Karpas-422 (cell line): ENCODE results near the gene ZSCAN22. TPM values are rescaled to one million over a fixed set of nuclear protein-coding genes. Genes with fewer than 3 reads are reported as not detected.
A peak's percentile ranks its signal among the peaks of the same experiment; 100 is the strongest.

Experiments
- DNase-seq: peaks from one replicate; pipeline ENCODE4 v3.0.0-alpha.2; 2015
- H2AFZ ChIP-seq: fragments of 200-600 bp; sonication (generic); 2 replicates; pipeline ENCODE4 v1.6.1; 2014; ENCODE audit warnings: antibody characterized with exemption, low read length, mixed read lengths
- H3K27ac ChIP-seq: fragments of 200-600 bp; sonication (generic); 2 replicates; pipeline ENCODE4 v1.5.1; 2014; ENCODE audit warnings: mild to moderate bottlenecking, low read length, moderate library complexity
- H3K27me3 ChIP-seq: fragments of 200-600 bp; sonication (generic); 2 replicates; pipeline ENCODE4 v1.6.1; 2014; ENCODE audit warnings: low read length, mixed read lengths
- H3K36me3 ChIP-seq: fragments of 200-600 bp; sonication (generic); 2 replicates; pipeline ENCODE4 v1.6.1; 2014; ENCODE audit warnings: low read length, mixed read lengths; ENCODE audit not compliant: insufficient read depth
- H3K4me1 ChIP-seq: fragments of 200-600 bp; sonication (generic); 2 replicates; pipeline ENCODE4 v1.6.1; 2014; ENCODE audit warnings: mild to moderate bottlenecking, low read length, mixed read lengths
- H3K4me2 ChIP-seq: fragments of 200-600 bp; sonication (generic); 2 replicates; pipeline ENCODE4 v1.6.1; 2014; ENCODE audit warnings: low read length, low read depth, mild to moderate bottlenecking; ENCODE audit not compliant: poor library complexity, severe bottlenecking
- H3K4me3 ChIP-seq: fragments of 200-600 bp; sonication (generic); 2 replicates; pipeline ENCODE4 v1.5.1; 2014; ENCODE audit warnings: mild to moderate bottlenecking, antibody characterized with exemption, low read length, mixed read lengths
- H3K79me2 ChIP-seq: fragments of 200-600 bp; sonication (generic); 2 replicates; pipeline ENCODE4 v1.6.1; 2014; ENCODE audit warnings: mild to moderate bottlenecking, low read length, mixed read lengths
- H3K9ac ChIP-seq: fragments of 200-600 bp; sonication (generic); 2 replicates; pipeline ENCODE4 v1.6.0; 2014; ENCODE audit warnings: low read length
- H3K9me2 ChIP-seq: fragments of 200-600 bp; sonication (generic), shearing (Covaris generic); replicated peaks from 2 replicates; pipeline ENCODE4 v1.6.0; 2014; ENCODE audit warnings: mild to moderate bottlenecking, low read length, moderate library complexity; ENCODE audit not compliant: insufficient read depth
- H3K9me3 ChIP-seq: fragments of 300-700, 200-600 bp; sonication (generic); 2 replicates; pipeline ENCODE4 v1.6.1; 2014; ENCODE audit warnings: low read length, mixed read lengths
- H4K20me1 ChIP-seq: fragments of 200-600 bp; sonication (generic); 2 replicates; pipeline ENCODE4 v1.6.1; 2014; ENCODE audit warnings: mild to moderate bottlenecking, antibody characterized with exemption, low read length, low read depth; ENCODE audit not compliant: insufficient read depth
- total RNA-seq: library from RNA; depleted of rRNA; stranded (reverse); fragments of >200 nt; shearing (Covaris generic); gene quantifications from 2 replicates; pipeline ENCODE4 v1.2.3, GENCODE V29; 2014; ENCODE audit warnings: low replicate concordance

The ZSCAN22 gene
- total RNA-seq, 1 experiment from 2014 or later = 5.3 TPM

GRCh38 chr19:58326501-58326913, 287 bp upstream of the ZSCAN22 start:
- Histone ChIP-seq H3K9me2 (no peaks in the 10 kb centered on the region), H3K4me2 (peak overlapping the region; percentile 76), H3K4me1 (peaks cover 25% of the 10 kb centered on the region), H3K27ac (no peak overlapping the region), H3K36me3 (no peaks in the 10 kb centered on the region), H3K79me2 (peaks cover 85% of the 10 kb centered on the region), H3K9me3 (no peaks in the 10 kb centered on the region), H3K4me3 (peak overlapping the region; percentile 82), H4K20me1 (no peaks in the 10 kb centered on the region), H3K27me3 (no peaks in the 10 kb centered on the region), H2AFZ (peak overlapping the region; percentile 55; the same call in 1 of the 2 replicates), H3K9ac (peak overlapping the region; percentile 81)
- DNase-seq = no peak

GRCh38 chr19:58328999-58329398, 2.2 kb downstream of the ZSCAN22 start:
- peak; percentile 77 for DNase-seq
- no peak overlapping the region for H3K27ac ChIP-seq
- H3K9me3 ChIP-seq = no peaks in the 10 kb centered on the region
- no peaks in the 10 kb centered on the region for H3K27me3 ChIP-seq
- no peaks in the 10 kb centered on the region for H3K9me2 ChIP-seq
- H3K36me3 ChIP-seq = no peaks in the 10 kb centered on the region
- H3K4me3 ChIP-seq = no peak overlapping the region; the same call in 1 of the 2 replicates
- H3K4me1 ChIP-seq = peaks cover 25% of the 10 kb centered on the region
- H2AFZ ChIP-seq = no peak overlapping the region
- peak overlapping the region; percentile 76 for H3K4me2 ChIP-seq
- no peaks in the 10 kb centered on the region for H4K20me1 ChIP-seq
- H3K9ac ChIP-seq = peak overlapping the region; percentile 81; the same call in 1 of the 2 replicates
- H3K79me2 ChIP-seq = peaks cover 76% of the 10 kb centered on the region

- Histone ChIP-seq H3K9me3 (no peaks in the 10 kb centered on the region), H2AFZ (no peak overlapping the region), H3K79me2 (peaks cover 63% of the 10 kb centered on the region), H3K4me3 (no peak overlapping the region), H3K27me3 (no peaks in the 10 kb centered on the region), H3K36me3 (no peaks in the 10 kb centered on the region), H3K4me2 (no peak overlapping the region), H3K27ac (no peak overlapping the region), H4K20me1 (no peaks in the 10 kb centered on the region), H3K9me2 (no peaks in the 10 kb centered on the region), H3K9ac (no peak overlapping the region), H3K4me1 (peaks cover 20% of the 10 kb centered on the region)
- no peak for DNase-seq
Measured at GRCh38 chr19:58330458-58330857, 3.7 kb downstream of the ZSCAN22 start.

- DNase-seq = no peak
- H3K27ac ChIP-seq = no peak overlapping the region
- no peak overlapping the region for H3K4me2 ChIP-seq
- no peaks in the 10 kb centered on the region for H3K9me3 ChIP-seq
- H4K20me1 ChIP-seq = no peaks in the 10 kb centered on the region
- H3K9ac ChIP-seq = no peak overlapping the region
- H3K4me3 ChIP-seq = no peak overlapping the region
- H2AFZ ChIP-seq = no peak overlapping the region
- H3K36me3 ChIP-seq = no peaks in the 10 kb centered on the region
- no peaks in the 10 kb centered on the region for H3K9me2 ChIP-seq
- H3K27me3 ChIP-seq = no peaks in the 10 kb centered on the region
- peaks cover 12% of the 10 kb centered on the region for H3K4me1 ChIP-seq
- H3K79me2 ChIP-seq = peaks cover 45% of the 10 kb centered on the region
Measured at GRCh38 chr19:58332697-58333096, 5.9 kb downstream of the ZSCAN22 start.

- no peak overlapping the region for H3K9ac ChIP-seq
- no peaks in the 10 kb centered on the region for H3K27me3 ChIP-seq
- H3K9me2 ChIP-seq = no peaks in the 10 kb centered on the region
- no peak for DNase-seq
- peaks cover 19% of the 10 kb centered on the region for H3K36me3 ChIP-seq
- H3K4me1 ChIP-seq = no peaks in the 10 kb centered on the region
- H3K79me2 ChIP-seq = peaks cover 24% of the 10 kb centered on the region
- H2AFZ ChIP-seq = no peak overlapping the region
- H3K4me2 ChIP-seq = no peak overlapping the region
- no peak overlapping the region for H3K27ac ChIP-seq
- no peaks in the 10 kb centered on the region for H3K9me3 ChIP-seq
- H3K4me3 ChIP-seq = no peak overlapping the region
- H4K20me1 ChIP-seq = no peaks in the 10 kb centered on the region
Measured at GRCh38 chr19:58334691-58335249, 8.0 kb downstream of the ZSCAN22 start.

GRCh38 chr19:58335630-58336029, 8.8 kb downstream of the ZSCAN22 start:
- Histone ChIP-seq H3K79me2 (peaks cover 17% of the 10 kb centered on the region), H3K4me2 (no peak overlapping the region), H3K36me3 (peaks cover 23% of the 10 kb centered on the region), H3K4me1 (no peaks in the 10 kb centered on the region), H2AFZ (no peak overlapping the region), H3K9me3 (no peaks in the 10 kb centered on the region), H3K9ac (no peak overlapping the region), H3K9me2 (no peaks in the 10 kb centered on the region), H3K27me3 (no peaks in the 10 kb centered on the region), H3K27ac (no peak overlapping the region), H4K20me1 (no peaks in the 10 kb centered on the region), H3K4me3 (no peak overlapping the region)
- no peak for DNase-seq

DNA sequence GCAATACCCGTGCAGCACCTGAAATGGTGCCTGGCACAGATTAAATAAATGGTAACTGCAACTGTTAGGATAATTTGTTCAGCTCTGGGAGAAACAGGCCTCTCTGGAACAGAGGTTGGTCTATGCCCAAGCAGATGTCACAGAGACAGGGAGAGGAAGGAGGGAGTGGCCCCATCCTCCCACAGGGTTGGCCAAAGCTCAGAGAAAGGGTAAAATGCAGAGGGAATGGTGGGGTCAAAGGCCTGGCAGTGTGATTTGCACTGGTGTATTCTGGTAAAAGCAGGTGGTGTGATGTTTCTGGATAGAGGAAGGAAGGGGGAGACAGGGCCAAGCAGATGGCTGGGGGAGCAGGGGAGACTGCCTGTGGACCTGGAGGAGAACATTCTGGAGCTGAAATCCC, 9.4 kb downstream of the ZSCAN22 start:
- Histone ChIP-seq H3K4me1 (no peaks in the 10 kb centered on the region), H2AFZ (no peak overlapping the region)

DNA sequence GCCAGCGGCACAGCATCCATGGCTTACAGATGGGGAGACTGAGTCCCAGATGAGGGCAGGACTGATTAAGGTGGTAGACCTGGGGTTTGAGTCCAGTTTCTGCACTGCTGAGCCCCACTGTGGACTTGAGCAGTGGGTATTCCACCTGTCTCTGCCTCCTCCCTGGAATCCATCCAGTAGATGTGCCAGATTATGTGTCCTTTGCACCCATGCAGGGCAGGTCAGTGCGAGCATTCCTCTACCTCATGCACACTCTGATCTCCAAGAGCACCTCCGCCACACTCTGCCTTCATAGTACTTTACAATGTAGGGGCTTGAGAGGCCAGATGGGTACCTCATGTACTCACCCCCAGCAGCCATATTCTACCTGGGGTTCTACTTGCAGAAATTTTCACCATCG, 10.0 kb downstream of the ZSCAN22 start:
- Histone ChIP-seq H4K20me1 (no peaks in the 10 kb centered on the region), H3K4me2 (no peak overlapping the region), H3K4me1 (no peaks in the 10 kb centered on the region), H2AFZ (no peak overlapping the region), H3K9me3 (no peaks in the 10 kb centered on the region), H3K36me3 (peaks cover 23% of the 10 kb centered on the region), H3K9me2 (no peaks in the 10 kb centered on the region), H3K9ac (no peak overlapping the region), H3K27me3 (no peaks in the 10 kb centered on the region), H3K27ac (no peak overlapping the region), H3K79me2 (peaks cover 13% of the 10 kb centered on the region; the same call in 1 of the 2 replicates), H3K4me3 (no peak overlapping the region)
- DNase-seq = no peak

More for the DNA sequence above, 9.4 kb downstream of the ZSCAN22 start:
- Histone ChIP-seq H3K27ac (no peak overlapping the region), H3K4me3 (no peak overlapping the region), H3K9me3 (no peaks in the 10 kb centered on the region), H3K27me3 (no peaks in the 10 kb centered on the region), H4K20me1 (no peaks in the 10 kb centered on the region), H3K4me2 (no peak overlapping the region), H3K9me2 (no peaks in the 10 kb centered on the region), H3K36me3 (peaks cover 23% of the 10 kb centered on the region), H3K79me2 (peaks cover 13% of the 10 kb centered on the region; the same call in 1 of the 2 replicates), H3K9ac (no peak overlapping the region)
- no peak for DNase-seq
